GM10248 (cell line): Measurements from ENCODE around the gene TCF20.

Experiments
- CTCF ChIA-PET: fragments of 300-600 bp; sonication (Branson Sonifier 250); formaldehyde crosslinking; extraction: SDS; loops from one replicate; lab custom pipeline; 2021; ENCODE audit warnings: antibody characterized with exemption; lab: Yijun Ruan, JAX
- POLR2A ChIA-PET: fragments of 350-650 bp; sonication (Branson Sonifier 250); formaldehyde crosslinking; extraction: SDS; loops from one replicate; lab custom pipeline; 2020; ENCODE audit warnings: antibody characterized with exemption; lab: Yijun Ruan, JAX
- DNase-seq: peaks from one replicate; pipeline ENCODE4 v3.0.0; 2012; ENCODE audit errors: extremely low spot score
- CTCF ChIP-seq: IDR thresholded peaks from 2 replicates; pipeline ENCODE4 v1.5.1; 2012; ENCODE audit warnings: mild to moderate bottlenecking, low read depth; ENCODE audit errors: extremely low read depth, missing control alignments, control extremely low read depth

The TCF20 gene

GRCh38 chr22:42282943-42283277, 12.5 kb upstream of the TCF20 start:
- POLR2A ChIA-PET, result no interaction called here
- CTCF ChIA-PET, result no interaction called here
- DNase-seq, result no peak

GRCh38 chr22:42282252-42282942, 11.9 kb upstream of the TCF20 start:
- CTCF ChIA-PET, result interaction anchor here (2.0 kb wide), 1 partner anchor 31 kb away, joined by 5 read pairs; no protein-coding TSS in a partner anchor
- DNase-seq, result no peak
- POLR2A ChIA-PET, result no interaction called here
- no peak for TF ChIP-seq CTCF

More at GRCh38 chr22:42282943-42283277, 12.5 kb upstream of the TCF20 start:
- no peak for TF ChIP-seq CTCF

DNA sequence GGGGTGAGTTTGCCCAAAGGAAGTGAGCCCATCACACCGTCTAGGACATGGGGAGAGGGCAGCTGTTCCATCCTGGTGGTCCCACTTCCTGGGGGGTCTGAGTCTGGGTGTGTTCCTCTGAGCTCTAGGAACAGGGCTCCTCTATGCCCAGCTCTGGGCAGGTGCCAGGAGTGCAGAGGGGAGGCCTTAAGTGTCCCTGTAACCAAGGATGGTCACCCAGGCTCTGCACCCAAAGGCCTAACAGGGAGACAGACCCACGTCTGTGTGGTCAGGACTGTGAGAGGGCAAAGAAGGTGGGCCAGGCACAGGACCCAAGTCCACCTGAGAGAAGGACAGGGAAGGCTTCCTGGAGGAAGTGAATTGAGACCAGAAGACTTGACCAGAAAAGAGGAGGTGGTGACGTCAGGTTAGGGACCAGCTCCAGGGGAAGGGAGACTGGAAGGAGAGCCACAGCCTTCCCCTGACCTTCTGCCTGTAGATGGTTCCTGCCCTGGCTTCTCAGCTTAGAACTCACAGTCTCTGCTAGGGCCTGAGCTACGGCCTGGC, 11.3 kb upstream of the TCF20 start:
- ChIA-PET POLR2A (no interaction called here), CTCF (interaction anchor here (2.0 kb wide), 1 partner anchor 32 kb away, joined by 5 read pairs; no protein-coding TSS in a partner anchor)
- no peak for TF ChIP-seq CTCF
- DNase-seq, result no peak

DNA sequence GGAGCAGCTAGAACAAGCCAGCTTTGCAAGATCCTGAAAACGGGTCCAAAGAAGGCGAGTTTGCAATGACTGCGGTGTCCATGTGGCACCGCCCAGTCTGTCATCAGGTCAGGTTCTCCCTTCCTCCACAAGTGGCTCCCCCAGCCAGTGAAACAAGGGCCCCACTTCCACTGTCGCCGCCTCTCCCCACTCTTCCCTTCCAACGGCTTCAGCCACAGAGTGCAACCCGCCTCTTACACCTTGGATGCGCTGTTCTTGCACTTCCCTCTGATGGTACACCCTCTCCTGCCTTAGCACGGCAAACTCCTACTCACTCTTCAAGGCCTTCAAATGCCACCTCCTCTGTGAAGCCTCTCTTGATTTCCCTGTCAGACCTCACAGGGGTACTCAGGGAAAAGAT, 10.8 kb upstream of the TCF20 start:
- ChIA-PET POLR2A (no interaction called here), CTCF (interaction anchor here (0.9 to 2.0 kb wide), 4 partner anchors 15 to 190 kb away, joined by 3 to 5 read pairs (median 4); no protein-coding TSS in a partner anchor)
- no peak for DNase-seq
- TF ChIP-seq CTCF, result no peak

- DNase-seq, result no peak
- CTCF ChIA-PET, result interaction anchor here (0.9 to 2.0 kb wide), 5 partner anchors 15 to 190 kb away, joined by 3 to 5 read pairs (median 4); no protein-coding TSS in a partner anchor
- POLR2A ChIA-PET, result no interaction called here
- no peak for TF ChIP-seq CTCF
Observed at GRCh38 chr22:42280836-42281235, 10.4 kb upstream of the TCF20 start.

GRCh38 chr22:42280140-42280539, 9.7 kb upstream of the TCF20 start:
- CTCF ChIA-PET, result interaction anchor here (1.0 to 2.0 kb wide), 4 partner anchors 21 to 189 kb away, joined by 3 to 5 read pairs (median 4); no protein-coding TSS in a partner anchor
- no peak for DNase-seq
- no peak for TF ChIP-seq CTCF
- POLR2A ChIA-PET, result no interaction called here
